ENCODE measurements around the gene GTPBP2.
A peak's percentile ranks its signal among the peaks of the same experiment; 100 is the strongest.
"Not testable (repeated sequence)": the region's sequence is repeated elsewhere in the genome, so short reads cannot be mapped to it uniquely, and the experiment has no call there.

Gene GTPBP2

GRCh38 chr6:43639984-43640800 is 11.1 kb upstream of the GTPBP2 start:
- TF ChIP-seq GATA1 (IDR thresholded peaks at IDR 0.05; ENCODE audit: low read depth, low read length) (no peak), POLR2A (IDR thresholded peaks at IDR 0.05; ENCODE audit: low read length) (no peak)
- no peak for DNase-seq

- no peak for TF ChIP-seq POLR2A (IDR thresholded peaks at IDR 0.05; ENCODE audit: low read length)
- TF ChIP-seq GATA1 (IDR thresholded peaks at IDR 0.05; ENCODE audit: low read depth, low read length) = no peak
- peak in 1 of 2 experiments; percentile 53 for DNase-seq
These were observed 7.2 kb upstream of the GTPBP2 start for GRCh38 chr6:43636308-43636659.

GRCh38 chr6:43635387-43636307 is 6.6 kb upstream of the GTPBP2 start, which contains the start of gene MAD2L1BP:
TSS of gene MAD2L1BP (plus strand) at chr6:43635840. CDS start at chr6:43635876, 36 bp downstream.
- TF ChIP-seq GATA1 (IDR thresholded peaks at IDR 0.05; ENCODE audit: low read depth, low read length) (no peak), POLR2A (IDR thresholded peaks at IDR 0.05; ENCODE audit: low read length) (peak; percentile 96)
- DNase-seq = peak; percentile 86 to 88

- no peak for DNase-seq
- TF ChIP-seq POLR2A (IDR thresholded peaks at IDR 0.05; ENCODE audit: low read length) (no peak), GATA1 (IDR thresholded peaks at IDR 0.05; ENCODE audit: low read depth, low read length) (no peak)
These were observed 5.7 kb upstream of the GTPBP2 start for GRCh38 chr6:43634702-43635303.

- DNase-seq = not testable (repeated sequence)
These were observed 3.9 kb upstream of the GTPBP2 start for GRCh38 chr6:43633002-43633401.

GRCh38 chr6:43630980-43631619 is 2.0 kb upstream of the GTPBP2 start:
- DNase-seq = peak; percentile 95 to 99
- TF ChIP-seq POLR2A (IDR thresholded peaks at IDR 0.05; ENCODE audit: low read length) = peak; percentile 87
- peak; percentile 83 for TF ChIP-seq GATA1 (IDR thresholded peaks at IDR 0.05; ENCODE audit: low read depth, low read length)

GRCh38 chr6:43629505-43630300 is 639 bp upstream of the GTPBP2 start:
- TF ChIP-seq GATA1 (IDR thresholded peaks at IDR 0.05; ENCODE audit: low read depth, low read length) = no peak
- peak; percentile 94 for TF ChIP-seq POLR2A (IDR thresholded peaks at IDR 0.05; ENCODE audit: low read length)
- peak; percentile 98 to 99 for DNase-seq

- DNase-seq = peak; percentile 77 to 88
These were observed 516 bp downstream of the GTPBP2 start for GRCh38 chr6:43628393-43629103.

GRCh38 chr6:43627008-43627825 is 1.8 kb downstream of the GTPBP2 start:
- peak; percentile 96 to 98 for DNase-seq

More at GRCh38 chr6:43628393-43629103, 516 bp downstream of the GTPBP2 start:
- TF ChIP-seq POLR2A (IDR thresholded peaks at IDR 0.05; ENCODE audit: low read length) (peak; percentile 51), GATA1 (IDR thresholded peaks at IDR 0.05; ENCODE audit: low read depth, low read length) (no peak)

GRCh38 chr6:43625393-43625992 is 3.6 kb downstream of the GTPBP2 start:
- no peak for TF ChIP-seq GATA1 (IDR thresholded peaks at IDR 0.05; ENCODE audit: low read depth, low read length)
- TF ChIP-seq POLR2A (IDR thresholded peaks at IDR 0.05; ENCODE audit: low read length) = no peak
- no peak for DNase-seq

More at GRCh38 chr6:43627008-43627825, 1.8 kb downstream of the GTPBP2 start:
- TF ChIP-seq POLR2A (IDR thresholded peaks at IDR 0.05; ENCODE audit: low read length) (peak; percentile 73), GATA1 (IDR thresholded peaks at IDR 0.05; ENCODE audit: low read depth, low read length) (no peak)

GRCh38 chr6:43624786-43625288 is 4.2 kb downstream of the GTPBP2 start:
- DNase-seq = no peak
- TF ChIP-seq POLR2A (IDR thresholded peaks at IDR 0.05; ENCODE audit: low read length) (no peak), GATA1 (IDR thresholded peaks at IDR 0.05; ENCODE audit: low read depth, low read length) (no peak)

All from erythroblast (primary cell).